ENCODE measurements around the gene LGI1. TPM values are rescaled to one million over a fixed set of nuclear protein-coding genes. Genes with fewer than 3 reads are reported as not detected.

Gene LGI1
- polyA plus RNA-seq, 1 donor from 2014 or later, result 2.1 TPM

GRCh38 chr10:93741367-93741766 is 16.4 kb upstream of the LGI1 start:
- Histone ChIP-seq H3K27ac (ENCODE audit: low read length) (no peak overlapping the region), H3K4me3 (ENCODE audit: low read length) (no peak overlapping the region), H3F3A (ENCODE audit: insufficient read depth, low read length, poor library complexity, severe bottlenecking) (no peaks in the 10 kb centered on the region), H3K36me3 (ENCODE audit: insufficient read depth, low read length) (no peaks in the 10 kb centered on the region), H3K27me3 (ENCODE audit: insufficient read depth, low read depth, low read length) (no peaks in the 10 kb centered on the region), H3K9ac (ENCODE audit: low read length) (no peak overlapping the region), H2AFZ (ENCODE audit: low read depth, low read length) (no peak overlapping the region), H3K9me2 (ENCODE audit: insufficient read depth, low read length) (no peaks in the 10 kb centered on the region), H4K20me1 (ENCODE audit: insufficient read depth) (no peaks in the 10 kb centered on the region), H3K79me2 (replicated peaks; ENCODE audit: insufficient read depth, low read length) (no peaks in the 10 kb centered on the region), H3K4me2 (ENCODE audit: low read length) (no peak overlapping the region), H3K9me3 (ENCODE audit: low read length) (no peaks in the 10 kb centered on the region)
- TF ChIP-seq EP300 (conservative IDR thresholded peaks at IDR 0.05; ENCODE audit: poor library complexity, severe bottlenecking) (no peak), POLR2AphosphoS5 (IDR thresholded peaks at IDR 0.05) (no peak), MXI1 (conservative IDR thresholded peaks at IDR 0.05; ENCODE audit: poor library complexity, severe bottlenecking) (no peak), RAD21 (conservative IDR thresholded peaks at IDR 0.05) (no peak), REST (IDR thresholded peaks at IDR 0.05; ENCODE audit: borderline replicate concordance) (no peak), SMC3 (conservative IDR thresholded peaks at IDR 0.05; ENCODE audit: poor library complexity) (no peak), EZH2 (IDR thresholded peaks at IDR 0.05; ENCODE audit: borderline replicate concordance, insufficient read depth, low read length, poor library complexity, severe bottlenecking) (no peak), TAF1 (IDR thresholded peaks at IDR 0.05; ENCODE audit: low read depth) (no peak)
- TF ChIP-seq, protein P1, sequence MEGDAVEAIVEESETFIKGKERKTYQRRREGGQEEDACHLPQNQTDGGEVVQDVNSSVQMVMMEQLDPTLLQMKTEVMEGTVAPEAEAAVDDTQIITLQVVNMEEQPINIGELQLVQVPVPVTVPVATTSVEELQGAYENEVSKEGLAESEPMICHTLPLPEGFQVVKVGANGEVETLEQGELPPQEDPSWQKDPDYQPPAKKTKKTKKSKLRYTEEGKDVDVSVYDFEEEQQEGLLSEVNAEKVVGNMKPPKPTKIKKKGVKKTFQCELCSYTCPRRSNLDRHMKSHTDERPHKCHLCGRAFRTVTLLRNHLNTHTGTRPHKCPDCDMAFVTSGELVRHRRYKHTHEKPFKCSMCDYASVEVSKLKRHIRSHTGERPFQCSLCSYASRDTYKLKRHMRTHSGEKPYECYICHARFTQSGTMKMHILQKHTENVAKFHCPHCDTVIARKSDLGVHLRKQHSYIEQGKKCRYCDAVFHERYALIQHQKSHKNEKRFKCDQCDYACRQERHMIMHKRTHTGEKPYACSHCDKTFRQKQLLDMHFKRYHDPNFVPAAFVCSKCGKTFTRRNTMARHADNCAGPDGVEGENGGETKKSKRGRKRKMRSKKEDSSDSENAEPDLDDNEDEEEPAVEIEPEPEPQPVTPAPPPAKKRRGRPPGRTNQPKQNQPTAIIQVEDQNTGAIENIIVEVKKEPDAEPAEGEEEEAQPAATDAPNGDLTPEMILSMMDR (IDR thresholded peaks at IDR 0.05; ENCODE audit: poor library complexity, severe bottlenecking), result no peak

GRCh38 chr10:93742633-93743349 is 14.9 kb upstream of the LGI1 start:
- no peaks in the 10 kb centered on the region for H4K20me1 ChIP-seq (ENCODE audit: insufficient read depth)
- no peaks in the 10 kb centered on the region for H3K9me3 ChIP-seq (ENCODE audit: low read length)
- H3K27me3 ChIP-seq (ENCODE audit: insufficient read depth, low read depth, low read length), result no peaks in the 10 kb centered on the region
- H3K27ac ChIP-seq (ENCODE audit: low read length), result no peak overlapping the region
- no peak overlapping the region for H3K4me3 ChIP-seq (ENCODE audit: low read length)
- no peaks in the 10 kb centered on the region for H3K79me2 ChIP-seq (replicated peaks; ENCODE audit: insufficient read depth, low read length)
- H3K4me2 ChIP-seq (ENCODE audit: low read length), result no peak overlapping the region
- no peaks in the 10 kb centered on the region for H3K36me3 ChIP-seq (ENCODE audit: insufficient read depth, low read length)
- no peaks in the 10 kb centered on the region for H3K9me2 ChIP-seq (ENCODE audit: insufficient read depth, low read length)
- H2AFZ ChIP-seq (ENCODE audit: low read depth, low read length), result no peak overlapping the region
- TF ChIP-seq EP300 (conservative IDR thresholded peaks at IDR 0.05; ENCODE audit: poor library complexity, severe bottlenecking), result no peak
- no peak for TF ChIP-seq MXI1 (conservative IDR thresholded peaks at IDR 0.05; ENCODE audit: poor library complexity, severe bottlenecking)
- TF ChIP-seq REST (IDR thresholded peaks at IDR 0.05; ENCODE audit: borderline replicate concordance), result no peak
- TF ChIP-seq EZH2 (IDR thresholded peaks at IDR 0.05; ENCODE audit: borderline replicate concordance, insufficient read depth, low read length, poor library complexity, severe bottlenecking), result no peak
- TF ChIP-seq POLR2AphosphoS5 (IDR thresholded peaks at IDR 0.05), result no peak
- no peak for TF ChIP-seq TAF1 (IDR thresholded peaks at IDR 0.05; ENCODE audit: low read depth)
- no peak for TF ChIP-seq SMC3 (conservative IDR thresholded peaks at IDR 0.05; ENCODE audit: poor library complexity)
- TF ChIP-seq, protein P1 (IDR thresholded peaks at IDR 0.05; ENCODE audit: poor library complexity, severe bottlenecking), result no peak
- TF ChIP-seq RAD21 (conservative IDR thresholded peaks at IDR 0.05), result no peak
- no peak overlapping the region for H3K9ac ChIP-seq (ENCODE audit: low read length)
- no peaks in the 10 kb centered on the region for H3F3A ChIP-seq (ENCODE audit: insufficient read depth, low read length, poor library complexity, severe bottlenecking)
